ENCODE measurements around the gene LCN10.

LCN10 gene

GRCh38 chr9:136741883-136742571 lies 713 bp downstream of the LCN10 start:
- peak; percentile 90 for DNase-seq (ENCODE audit: low spot score)
- TF ChIP-seq, protein P1, sequence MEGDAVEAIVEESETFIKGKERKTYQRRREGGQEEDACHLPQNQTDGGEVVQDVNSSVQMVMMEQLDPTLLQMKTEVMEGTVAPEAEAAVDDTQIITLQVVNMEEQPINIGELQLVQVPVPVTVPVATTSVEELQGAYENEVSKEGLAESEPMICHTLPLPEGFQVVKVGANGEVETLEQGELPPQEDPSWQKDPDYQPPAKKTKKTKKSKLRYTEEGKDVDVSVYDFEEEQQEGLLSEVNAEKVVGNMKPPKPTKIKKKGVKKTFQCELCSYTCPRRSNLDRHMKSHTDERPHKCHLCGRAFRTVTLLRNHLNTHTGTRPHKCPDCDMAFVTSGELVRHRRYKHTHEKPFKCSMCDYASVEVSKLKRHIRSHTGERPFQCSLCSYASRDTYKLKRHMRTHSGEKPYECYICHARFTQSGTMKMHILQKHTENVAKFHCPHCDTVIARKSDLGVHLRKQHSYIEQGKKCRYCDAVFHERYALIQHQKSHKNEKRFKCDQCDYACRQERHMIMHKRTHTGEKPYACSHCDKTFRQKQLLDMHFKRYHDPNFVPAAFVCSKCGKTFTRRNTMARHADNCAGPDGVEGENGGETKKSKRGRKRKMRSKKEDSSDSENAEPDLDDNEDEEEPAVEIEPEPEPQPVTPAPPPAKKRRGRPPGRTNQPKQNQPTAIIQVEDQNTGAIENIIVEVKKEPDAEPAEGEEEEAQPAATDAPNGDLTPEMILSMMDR (IDR thresholded peaks at IDR 0.05; ENCODE audit: borderline replicate concordance, control extremely low read depth, extremely low read depth, insufficient read depth, missing control alignments), result no peak
- in situ Hi-C loops (cut with MboI; ENCODE audit: low sequenced_read_pairs, unreplicated experiment), result no loop called here

- DNase-seq (ENCODE audit: low spot score), result peak; percentile 75
- TF ChIP-seq, protein P1 (IDR thresholded peaks at IDR 0.05; ENCODE audit: borderline replicate concordance, control extremely low read depth, extremely low read depth, insufficient read depth, missing control alignments), result no peak
- in situ Hi-C loops (cut with MboI; ENCODE audit: low sequenced_read_pairs, unreplicated experiment), result no loop called here
Measured at GRCh38 chr9:136740971-136741882, 1.5 kb downstream of the LCN10 start.

DNA sequence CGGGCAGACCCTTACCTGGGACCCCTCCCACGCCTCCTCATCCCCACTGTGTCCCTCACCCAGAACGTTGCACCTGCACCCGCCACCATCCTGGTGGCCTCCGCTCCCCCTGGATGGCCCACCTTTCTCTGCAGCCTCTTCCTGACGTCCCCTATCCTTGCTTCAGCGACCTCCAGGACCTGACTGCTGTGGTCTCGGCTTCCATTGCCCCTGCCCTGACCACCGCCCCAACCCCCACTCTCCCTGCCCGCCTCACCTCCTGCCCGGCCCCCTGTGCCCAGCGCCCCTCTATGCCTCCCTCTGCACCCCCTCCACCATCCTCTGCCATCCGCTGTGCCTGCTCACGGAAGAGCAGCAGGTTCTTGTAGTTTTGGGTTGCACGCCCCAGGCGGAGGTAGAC lies 2.2 kb downstream of the LCN10 start:
- DNase-seq (ENCODE audit: low spot score), result no peak
- in situ Hi-C loops (cut with MboI; ENCODE audit: low sequenced_read_pairs, unreplicated experiment), result no loop called here
- TF ChIP-seq, protein P1 (IDR thresholded peaks at IDR 0.05; ENCODE audit: borderline replicate concordance, control extremely low read depth, extremely low read depth, insufficient read depth, missing control alignments), result no peak

DNA sequence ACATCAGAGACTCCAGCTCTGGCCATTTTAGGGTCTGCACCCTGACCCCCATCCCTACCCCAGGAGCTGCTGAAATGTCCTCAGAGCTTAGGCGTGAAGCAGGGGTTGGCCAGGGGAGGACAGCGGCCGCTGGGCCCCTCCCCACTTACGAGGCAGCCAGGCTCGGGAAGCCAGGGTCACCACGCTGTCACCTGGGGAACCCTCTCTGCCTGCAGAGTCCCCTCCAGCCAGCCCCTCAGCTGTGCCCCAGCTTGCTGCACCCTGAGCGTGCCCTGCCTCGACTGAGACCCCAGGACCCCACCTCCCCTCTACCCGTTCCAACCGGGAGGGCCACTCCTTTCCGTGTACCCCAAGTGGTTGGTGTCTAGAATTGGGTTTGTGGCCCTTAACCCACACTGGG lies 2.7 kb downstream of the LCN10 start:
- TF ChIP-seq, protein P1 (IDR thresholded peaks at IDR 0.05; ENCODE audit: borderline replicate concordance, control extremely low read depth, extremely low read depth, insufficient read depth, missing control alignments), result no peak
- no peak for DNase-seq (ENCODE audit: low spot score)
- in situ Hi-C loops (cut with MboI; ENCODE audit: low sequenced_read_pairs, unreplicated experiment), result no loop called here

- no peak for DNase-seq (ENCODE audit: low spot score)
- in situ Hi-C loops (cut with MboI; ENCODE audit: low sequenced_read_pairs, unreplicated experiment), result no loop called here
- TF ChIP-seq, protein P1 (IDR thresholded peaks at IDR 0.05; ENCODE audit: borderline replicate concordance, control extremely low read depth, extremely low read depth, insufficient read depth, missing control alignments), result no peak
Measured at GRCh38 chr9:136739509-136739908, 3.2 kb downstream of the LCN10 start.

GRCh38 chr9:136738960-136739359 lies 3.8 kb downstream of the LCN10 start:
- DNase-seq (ENCODE audit: low spot score), result no peak
- TF ChIP-seq, protein P1 (IDR thresholded peaks at IDR 0.05; ENCODE audit: borderline replicate concordance, control extremely low read depth, extremely low read depth, insufficient read depth, missing control alignments), result no peak
- in situ Hi-C loops (cut with MboI; ENCODE audit: low sequenced_read_pairs, unreplicated experiment), result no loop called here

Measured in GM13976 (cell line).